Ishikawa (cell line): ENCODE results near the gene CAST.

Experiments
- REST ChIP-seq: IDR thresholded peaks from 2 replicates; pipeline ENCODE4 v1.6.1; 2012; ENCODE audit warnings: low read depth, mild to moderate bottlenecking
- YY1 ChIP-seq: IDR thresholded peaks from 2 replicates; pipeline ENCODE4 v1.6.1; 2012; ENCODE audit warnings: low read depth

- no peak for TF ChIP-seq REST
- TF ChIP-seq YY1, result no peak
Observed at GRCh38 chr5:96808541-96808828, 146.3 kb downstream of the CAST start.
